GM12878 (cell line): ENCODE results near the gene MAN2A1. TPM values are rescaled to one million over a fixed set of nuclear protein-coding genes. Genes with fewer than 3 reads are reported as not detected.
A peak's percentile ranks its signal among the peaks of the same experiment; 100 is the strongest.

Experiments
- ATAC-seq: fragments of 200-7000 bp; cut with Tn5 transposase; 3 replicates; pipeline ENCODE4 v1.9.1; 2020; ENCODE audit warnings: mild to moderate bottlenecking, moderate library complexity
- BruUV-seq: library from RNA; stranded (reverse); fragments of 400-500 nt; replicated peaks from 2 replicates; lab custom pipeline; 2021; lab: Mats Ljungman, UMichigan
- CTCF ChIA-PET: fragments of 300-600 bp; sonication (Branson Sonifier 250); formaldehyde crosslinking; extraction: SDS; loops from one replicate; lab custom pipeline; 2021; ENCODE audit warnings: inconsistent platforms; lab: Yijun Ruan, JAX
- POLR2A ChIA-PET: fragments of 350-600 bp; formaldehyde crosslinking; extraction: SDS; loops from one replicate; lab custom pipeline; 2021; ENCODE audit warnings: inconsistent platforms; lab: Charles Lee
- RAD21 ChIA-PET: fragments of 300-600 bp; sonication (Branson Sonifier 250); formaldehyde crosslinking; loops from one replicate; lab custom pipeline; 2023; ENCODE audit warnings: antibody characterized with exemption; ENCODE audit not compliant: unreplicated experiment; lab: Charles Lee
- SMC1A ChIA-PET: fragments of 300-600 bp; sonication (Branson Sonifier 250); formaldehyde crosslinking; loops from one replicate; lab custom pipeline; 2023; ENCODE audit not compliant: unreplicated experiment, uncharacterized antibody; lab: Charles Lee
- DNase-seq: peaks from one replicate; pipeline ENCODE4 v3.0.0-alpha.2; 2011; ENCODE audit warnings: low read depth, low spot score
- FAIRE-seq: peaks from 3 replicates; lab custom pipeline; 2011; peaks lifted over from hg19 to GRCh38; lab: Jason Lieb, UNC
- H2AFZ ChIP-seq: 2 replicates; pipeline ENCODE4 v1.6.0; 2011; ENCODE audit warnings: low read depth, low read length, control low read depth; ENCODE audit not compliant: control insufficient read depth
- H3K27ac ChIP-seq: 2 replicates; pipeline ENCODE4 v1.5.1; 2011; ENCODE audit warnings: control low read depth; ENCODE audit not compliant: control insufficient read depth, insufficient read depth
- H3K27me3 ChIP-seq, 2 experiments: replicated peaks in 1 of 2; 2 replicates each; pipeline versions ENCODE4 v1.6.0 to v1.6.1; 2011; ENCODE audit warnings: low read length in 1 of 2; ENCODE audit not compliant: control insufficient read depth in 2 of 2, insufficient read depth in 2 of 2
- H3K36me3 ChIP-seq, 2 experiments: 2 replicates each; pipeline ENCODE4 v1.5.1; 2011; ENCODE audit warnings: low read length in 1 of 2; ENCODE audit not compliant: control insufficient read depth in 2 of 2, insufficient read depth in 2 of 2
- H3K4me1 ChIP-seq: 2 replicates; pipeline ENCODE4 v1.6.1; 2011; ENCODE audit warnings: mild to moderate bottlenecking, low read length, moderate library complexity, mixed read lengths; ENCODE audit not compliant: control insufficient read depth, insufficient read depth
- H3K4me2 ChIP-seq: 2 replicates; pipeline ENCODE4 v1.6.0; 2011; ENCODE audit warnings: control low read depth; ENCODE audit not compliant: control insufficient read depth, insufficient read depth
- H3K4me3 ChIP-seq: fragments of 200-600 bp; sonication (generic); 2 replicates; pipeline ENCODE4 v1.5.1; 2016
- H3K79me2 ChIP-seq: 2 replicates; pipeline ENCODE4 v1.6.0; 2011; ENCODE audit warnings: low read length; ENCODE audit not compliant: control insufficient read depth, insufficient read depth
- H3K9ac ChIP-seq: 2 replicates; pipeline ENCODE4 v1.8.0; 2011; ENCODE audit warnings: low read length, control low read depth, mixed read lengths; ENCODE audit not compliant: control insufficient read depth, insufficient read depth
- H3K9me3 ChIP-seq: replicated peaks from 3 replicates; pipeline ENCODE4 v1.5.1; 2011; ENCODE audit warnings: mild to moderate bottlenecking, low read length; ENCODE audit not compliant: control insufficient read depth, insufficient read depth
- H4K20me1 ChIP-seq: 2 replicates; pipeline ENCODE4 v1.6.0; 2011; ENCODE audit not compliant: control insufficient read depth, insufficient read depth
- EED ChIP-seq: sonication (generic); IDR thresholded peaks from 2 replicates; pipeline ENCODE4 v1.6.1; 2016; ENCODE audit warnings: antibody characterized with exemption, low read depth
- IKZF1 ChIP-seq: fragments of 450-650 bp; conservative IDR thresholded peaks from 2 replicates; pipeline ENCODE4 v1.6.1; 2017; ENCODE audit warnings: antibody characterized with exemption, mild to moderate bottlenecking
- IKZF2 ChIP-seq, 2 experiments: fragments of 450-650 bp; IDR thresholded peaks; 2 replicates each; pipeline ENCODE4 v1.6.1; 2017; ENCODE audit warnings: mild to moderate bottlenecking in 2 of 2, moderate library complexity in 2 of 2
- IRF4 ChIP-seq: IDR thresholded peaks from 2 replicates; pipeline ENCODE4 v1.6.1; 2011; ENCODE audit warnings: low read depth, low read length
- LARP7 ChIP-seq: fragments of 450-650 bp; IDR thresholded peaks from 2 replicates; pipeline ENCODE4 v1.6.1; 2017; ENCODE audit warnings: mild to moderate bottlenecking
- PKNOX1 ChIP-seq: fragments of 450-650 bp; IDR thresholded peaks from 2 replicates; pipeline ENCODE4 v1.6.1; 2016; ENCODE audit warnings: mild to moderate bottlenecking
- RUNX3 ChIP-seq: IDR thresholded peaks from 2 replicates; pipeline ENCODE4 v1.6.1; 2012; ENCODE audit warnings: low read length, inconsistent platforms
- SMC3 ChIP-seq: IDR thresholded peaks from 2 replicates; pipeline ENCODE4 v1.6.1; 2011; ENCODE audit warnings: low read length, improper control_type of control experiment, borderline replicate concordance
- WGBS: methylation state at CpG from one replicate; pipeline ENCODE4 v1.1.6; 2016; ENCODE audit warnings: low lambda C conversion rate; ENCODE audit not compliant: insufficient replicate concordance, insufficient coverage; ENCODE audit errors: missing lambda C conversion rate; 5-methylcytosine and 5-hydroxymethylcytosine counted together
- in situ Hi-C: fragments of 300-500 bp; cut with MboI; formaldehyde crosslinking; loops from 9 replicates; pipeline ENCODE4 v1.14.3; 2018; ENCODE audit warnings: mixed read lengths
- intact Hi-C: fragments of 100-400 bp; cut with micrococcal nuclease; formaldehyde crosslinking; loops from one replicate; pipeline ENCODE4 v1.14.2; 2022; ENCODE audit not compliant: unreplicated experiment
- polyA plus RNA-seq, 11 experiments: library from polyadenylated mRNA; depleted of rRNA in 4 of 11; unstranded in 6 of 11; stranded (reverse) in 5 of 11; fragments of >200 nt; fragmentation: Nextera tagmentation in 4 of 11; fragmentation: Illumina TruSeq in 1 of 11; extraction: Ambion mirVana in 4 of 11; extraction: Trizol in 1 of 11; gene quantifications; 1 replicate in 1 of 11; 2 replicates in 10 of 11; pipeline versions ENCODE4 v1.2.1 to v1.2.3, GENCODE V29; 2011 to 2016; ENCODE audit warnings: inconsistent platforms in 2 of 11, missing spikeins in 2 of 11, low read depth in 1 of 11
- total RNA-seq, 4 experiments: library from RNA; depleted of rRNA in 3 of 4; stranded (reverse); fragments of >200 nt in 3 of 4; fragmentation: Illumina TruSeq in 1 of 4; extraction: Trizol in 1 of 4; gene quantifications; 2 replicates each; pipeline versions ENCODE4 v1.2.1 to v1.2.3, GENCODE V29; 2013 to 2021

MAN2A1 gene
- total and polyA plus RNA-seq, 10 of the 15 experiments (the other 5 are each of a cell fraction or from before 2014, with no cell fraction given) = 4.2 to 27.9 (median 10.5) TPM

GRCh38 chr5:109691996-109692395 is 2.3 kb downstream of the MAN2A1 start:
- no peak overlapping the region for H3K9ac ChIP-seq
- TF ChIP-seq RUNX3 (peak; percentile 25; the same call in 1 of the 2 replicates), SMC3 (no peak), EED (0 out of 2 replicates have a peak, but pooled peaks have one; percentile 31), PKNOX1 (no peak), IKZF1 (peak; percentile 41), LARP7 (no peak), IKZF2 (IDR thresholded peaks at IDR 0.05) (peak; percentile 31 to 61; a peak in 2 of 4 replicates), IRF4 (0 out of 2 replicates have a peak, but pooled peaks have one; percentile 12)
- TF ChIP-seq, all 136 proteins: peak for 5
- Histone ChIP-seq H3K4me3 (peak overlapping the region; percentile 86), H3K9me3 (peaks cover 3% of the 10 kb centered on the region; the same call in 1 of the 3 replicates), H3K27ac (no peak overlapping the region), H3K4me2 (peak overlapping the region; percentile 90), H2AFZ (no peak overlapping the region), H3K27me3 (no peaks in the 10 kb centered on the region), H4K20me1 (no peaks in the 10 kb centered on the region), H3K36me3 (no peaks in the 10 kb centered on the region), H3K4me1 (peaks cover 38% of the 10 kb centered on the region), H3K79me2 (peaks cover 44% of the 10 kb centered on the region)
- no peak for FAIRE-seq
- intact Hi-C loops (loop anchor here (5.0 to 10.0 kb wide), 5 partner anchors 50 to 1307 kb away; partner anchors contain the start of genes FBXL17 and FER), in situ Hi-C loops (no loop called here)
- SMC1A ChIA-PET = interaction anchor here (0.7 to 2.8 kb wide), 11 partner anchors 8 to 723 kb away, joined by 3 to 8 read pairs (median 6); no protein-coding TSS in a partner anchor
- WGBS = 0% methylated on average over 1 of the region's 1 CpG
- POLR2A ChIA-PET = interaction anchor here (0.6 kb wide), 1 partner anchor 48 kb away, joined by 3 read pairs; no protein-coding TSS in a partner anchor
- no peak for DNase-seq
- CTCF ChIA-PET = interaction anchor here (0.9 to 2.4 kb wide), 9 partner anchors 8 to 222 kb away, joined by 3 to 9 read pairs (median 3); no protein-coding TSS in a partner anchor
- no peak for ATAC-seq
- RAD21 ChIA-PET = interaction anchor here (0.8 to 1.6 kb wide), 9 partner anchors 10 to 465 kb away, joined by 3 to 5 read pairs (median 3); no protein-coding TSS in a partner anchor
- no TSS peak for BruUV-seq
